WTC11 (cell line): ENCODE measurements around the gene MRC2. TPM values are rescaled to one million over a fixed set of nuclear protein-coding genes. Genes with fewer than 3 reads are reported as not detected.

ENCODE experiments used
- ATAC-seq: fragments of 200-7000 bp; cut with Tn5 transposase; 2 replicates; pipeline ENCODE4 v1.10.0; 2021; ENCODE audit warnings: mild to moderate bottlenecking, moderate library complexity
- CTCF ChIA-PET: fragments of 300-600 bp; sonication (Branson Sonifier 250); formaldehyde crosslinking; loops from one replicate; lab custom pipeline; 2021; ENCODE audit warnings: antibody characterized with exemption; lab: Charles Lee
- POLR2A ChIA-PET: fragments of 350-600 bp; sonication (Branson Sonifier 250); formaldehyde crosslinking; loops from one replicate; lab custom pipeline; 2021; ENCODE audit warnings: antibody characterized with exemption; lab: Charles Lee
- DNase-seq: peaks from one replicate; pipeline ENCODE4 v3.0.0; 2021; ENCODE audit warnings: low spot score
- H3K27ac Mint-ChIP-seq: 2 replicates; pipeline ENCODE4 v1.8.0; 2021; ENCODE audit warnings: mixed read lengths
- H3K27me3 Mint-ChIP-seq: 2 replicates; pipeline ENCODE4 v1.8.0; 2021; ENCODE audit warnings: low read depth, mild to moderate bottlenecking, moderate library complexity, mixed read lengths
- H3K36me3 Mint-ChIP-seq: 2 replicates; pipeline ENCODE4 v1.8.0; 2021; ENCODE audit warnings: mixed read lengths
- H3K4me1 Mint-ChIP-seq: 2 replicates; pipeline ENCODE4 v1.8.0; 2022; ENCODE audit warnings: mixed read lengths
- H3K4me3 Mint-ChIP-seq: 2 replicates; pipeline ENCODE4 v1.8.0; 2021; ENCODE audit warnings: mild to moderate bottlenecking, moderate library complexity, mixed read lengths
- H3K9me3 Mint-ChIP-seq: 2 replicates; pipeline ENCODE4 v1.8.0; 2021; ENCODE audit warnings: mixed read lengths
- AFF4 ChIP-seq: sonication (generic); formaldehyde crosslinking; IDR thresholded peaks from 2 replicates; pipeline ENCODE4 v1.8.1; 2023; ENCODE audit warnings: mild to moderate bottlenecking, missing genetic modification reagents, borderline replicate concordance
- ATF2 ChIP-seq: sonication (generic); formaldehyde crosslinking; IDR thresholded peaks from 2 replicates; pipeline ENCODE4 v1.8.1; 2022; ENCODE audit warnings: low read depth, missing genetic modification reagents, borderline replicate concordance
- CDX4 ChIP-seq: fragments of 250-450 bp; sonication (Bioruptor Pico); IDR thresholded peaks from 2 replicates; pipeline ENCODE4 v1.9.0; 2021; ENCODE audit warnings: moderate library complexity, mild to moderate bottlenecking, inconsistent platforms, borderline replicate concordance
- CREM ChIP-seq: sonication (generic); formaldehyde crosslinking; IDR thresholded peaks from 2 replicates; pipeline ENCODE4 v1.8.1; 2022; ENCODE audit warnings: mild to moderate bottlenecking, missing genetic modification reagents, moderate library complexity
- E2F1 ChIP-seq: sonication (generic); formaldehyde crosslinking; IDR thresholded peaks from 2 replicates; pipeline ENCODE4 v1.8.0; 2022; ENCODE audit warnings: mild to moderate bottlenecking, missing genetic modification reagents
- ETV6 ChIP-seq: sonication (generic); formaldehyde crosslinking; IDR thresholded peaks from 2 replicates; pipeline ENCODE4 v1.8.1; 2022; ENCODE audit warnings: mild to moderate bottlenecking, missing genetic modification reagents
- FOXP4 ChIP-seq: sonication (generic); formaldehyde crosslinking; IDR thresholded peaks from 2 replicates; pipeline ENCODE4 v1.8.0; 2022; ENCODE audit warnings: mild to moderate bottlenecking, missing genetic modification reagents
- NFYB ChIP-seq: sonication (generic); formaldehyde crosslinking; conservative IDR thresholded peaks from 2 replicates; pipeline ENCODE4 v1.8.0; 2022; ENCODE audit warnings: low read depth, missing genetic modification reagents
- NR3C1 ChIP-seq: sonication (generic); formaldehyde crosslinking; conservative IDR thresholded peaks from 2 replicates; pipeline ENCODE4 v1.8.1; 2023; ENCODE audit warnings: low read depth, mild to moderate bottlenecking, missing genetic modification reagents
- PRRX2 ChIP-seq: fragments of 250-450 bp; sonication (Bioruptor Pico); IDR thresholded peaks from 2 replicates; pipeline ENCODE4 v1.8.0; 2021; ENCODE audit warnings: mild to moderate bottlenecking
- RELA ChIP-seq: sonication (generic); formaldehyde crosslinking; IDR thresholded peaks from 2 replicates; pipeline ENCODE4 v1.8.1; 2022; ENCODE audit warnings: missing genetic modification reagents, mild to moderate bottlenecking, borderline replicate concordance
- RORB ChIP-seq: fragments of 250-450 bp; sonication (Bioruptor Pico); IDR thresholded peaks from 2 replicates; pipeline ENCODE4 v1.9.0; 2021; ENCODE audit warnings: mild to moderate bottlenecking
- STAT6 ChIP-seq: sonication (generic); formaldehyde crosslinking; conservative IDR thresholded peaks from 2 replicates; pipeline ENCODE4 v1.8.1; 2023; ENCODE audit warnings: mild to moderate bottlenecking, low read depth, missing genetic modification reagents, moderate library complexity
- TEAD4 ChIP-seq: sonication (generic); formaldehyde crosslinking; IDR thresholded peaks from 2 replicates; pipeline ENCODE4 v1.8.0; 2022; ENCODE audit warnings: mild to moderate bottlenecking, missing genetic modification reagents
- ZNF121 ChIP-seq: sonication (generic); formaldehyde crosslinking; IDR thresholded peaks from 2 replicates; pipeline ENCODE4 v1.8.0; 2023; ENCODE audit warnings: missing genetic modification reagents
- ZNF263 ChIP-seq: sonication (generic); formaldehyde crosslinking; IDR thresholded peaks from 2 replicates; pipeline ENCODE4 v1.8.1; 2022; ENCODE audit warnings: low read depth, mild to moderate bottlenecking, moderate library complexity, missing genetic modification reagents
- ZNF512 ChIP-seq: sonication (generic); formaldehyde crosslinking; IDR thresholded peaks from 2 replicates; pipeline ENCODE4 v1.8.1; 2022; ENCODE audit warnings: missing genetic modification reagents, borderline replicate concordance
- total RNA-seq: library from RNA; stranded (reverse); gene quantifications from 3 replicates; pipeline ENCODE4 v1.2.3, GENCODE V29; 2021

MRC2 gene
- total RNA-seq, 1 experiment from 2014 or later, result 35.3 TPM

- Mint-ChIP-seq H3K27me3 (no peaks in the 10 kb centered on the region), H3K4me3 (no peak overlapping the region), H3K4me1 (no peaks in the 10 kb centered on the region), H3K27ac (no peak overlapping the region), H3K36me3 (peaks cover 28% of the 10 kb centered on the region), H3K9me3 (peaks cover 22% of the 10 kb centered on the region)
- ATAC-seq (no peak), DNase-seq (no peak)
- CTCF ChIA-PET, result no interaction called here
- POLR2A ChIA-PET, result no interaction called here
- TF ChIP-seq TEAD4 (CRISPR knock-in tag), result no peak
- no peak for TF ChIP-seq CREM (CRISPR knock-in tag)
- no peak for TF ChIP-seq E2F1
- TF ChIP-seq ETV6 (CRISPR knock-in tag), result no peak
- no peak for TF ChIP-seq FOXP4 (CRISPR knock-in tag)
- no peak for TF ChIP-seq NFYB (CRISPR knock-in tag)
- TF ChIP-seq RORB, result no peak
- TF ChIP-seq AFF4 (CRISPR knock-in tag), result no peak
- TF ChIP-seq ATF2 (CRISPR knock-in tag), result no peak
- TF ChIP-seq CDX4 (CRISPR knock-in tag), result no peak
These were observed 56.7 kb downstream of the MRC2 start for GRCh38 chr17:62684179-62684578.

- CTCF ChIA-PET, result no interaction called here
- TF ChIP-seq E2F1, result no peak
- no peak for TF ChIP-seq FOXP4 (CRISPR knock-in tag)
- TF ChIP-seq RELA (CRISPR knock-in tag), result no peak
- TF ChIP-seq PRRX2 (CRISPR knock-in tag), result no peak
- no peak for TF ChIP-seq ZNF263
- TF ChIP-seq CREM (CRISPR knock-in tag), result no peak
- no peak for TF ChIP-seq ZNF121 (CRISPR knock-in tag)
- TF ChIP-seq ZNF512 (CRISPR knock-in tag), result no peak
- TF ChIP-seq NR3C1 (CRISPR knock-in tag), result no peak
- TF ChIP-seq STAT6, result no peak
These were observed 60.5 kb downstream of the MRC2 start for GRCh38 chr17:62687997-62688396.

More at GRCh38 chr17:62687997-62688396, 60.5 kb downstream of the MRC2 start:
- Mint-ChIP-seq H3K4me3 (no peak overlapping the region), H3K9me3 (peaks cover 22% of the 10 kb centered on the region), H3K36me3 (peaks cover 28% of the 10 kb centered on the region), H3K4me1 (no peaks in the 10 kb centered on the region), H3K27ac (no peak overlapping the region), H3K27me3 (no peaks in the 10 kb centered on the region)
- POLR2A ChIA-PET, result no interaction called here
- DNase-seq, result no peak
- ATAC-seq, result no peak
